GM13976 (cell line): Measurements from ENCODE around the gene ARHGAP32.

Experiments
- DNase-seq: peaks from one replicate; pipeline ENCODE4 v3.0.0; 2012; ENCODE audit warnings: low spot score
- in situ Hi-C: fragments of 300-500 bp; cut with MboI; formaldehyde crosslinking; loops from one replicate; pipeline ENCODE4 v1.12.0; 2022; ENCODE audit warnings: low sequenced_read_pairs, mixed read lengths, inconsistent platforms; ENCODE audit not compliant: unreplicated experiment
- TF ChIP-seq, protein P1 (sequence below): IDR thresholded peaks from 2 replicates; pipeline ENCODE4 v1.5.1; 2012; ENCODE audit warnings: borderline replicate concordance, mild to moderate bottlenecking; ENCODE audit not compliant: insufficient read depth; ENCODE audit errors: extremely low read depth, missing control alignments, control extremely low read depth

The ARHGAP32 gene

GRCh38 chr11:128940603-128941002 lies 251.5 kb downstream of the ARHGAP32 start:
- TF ChIP-seq, protein P1, sequence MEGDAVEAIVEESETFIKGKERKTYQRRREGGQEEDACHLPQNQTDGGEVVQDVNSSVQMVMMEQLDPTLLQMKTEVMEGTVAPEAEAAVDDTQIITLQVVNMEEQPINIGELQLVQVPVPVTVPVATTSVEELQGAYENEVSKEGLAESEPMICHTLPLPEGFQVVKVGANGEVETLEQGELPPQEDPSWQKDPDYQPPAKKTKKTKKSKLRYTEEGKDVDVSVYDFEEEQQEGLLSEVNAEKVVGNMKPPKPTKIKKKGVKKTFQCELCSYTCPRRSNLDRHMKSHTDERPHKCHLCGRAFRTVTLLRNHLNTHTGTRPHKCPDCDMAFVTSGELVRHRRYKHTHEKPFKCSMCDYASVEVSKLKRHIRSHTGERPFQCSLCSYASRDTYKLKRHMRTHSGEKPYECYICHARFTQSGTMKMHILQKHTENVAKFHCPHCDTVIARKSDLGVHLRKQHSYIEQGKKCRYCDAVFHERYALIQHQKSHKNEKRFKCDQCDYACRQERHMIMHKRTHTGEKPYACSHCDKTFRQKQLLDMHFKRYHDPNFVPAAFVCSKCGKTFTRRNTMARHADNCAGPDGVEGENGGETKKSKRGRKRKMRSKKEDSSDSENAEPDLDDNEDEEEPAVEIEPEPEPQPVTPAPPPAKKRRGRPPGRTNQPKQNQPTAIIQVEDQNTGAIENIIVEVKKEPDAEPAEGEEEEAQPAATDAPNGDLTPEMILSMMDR, result no peak

DNA sequence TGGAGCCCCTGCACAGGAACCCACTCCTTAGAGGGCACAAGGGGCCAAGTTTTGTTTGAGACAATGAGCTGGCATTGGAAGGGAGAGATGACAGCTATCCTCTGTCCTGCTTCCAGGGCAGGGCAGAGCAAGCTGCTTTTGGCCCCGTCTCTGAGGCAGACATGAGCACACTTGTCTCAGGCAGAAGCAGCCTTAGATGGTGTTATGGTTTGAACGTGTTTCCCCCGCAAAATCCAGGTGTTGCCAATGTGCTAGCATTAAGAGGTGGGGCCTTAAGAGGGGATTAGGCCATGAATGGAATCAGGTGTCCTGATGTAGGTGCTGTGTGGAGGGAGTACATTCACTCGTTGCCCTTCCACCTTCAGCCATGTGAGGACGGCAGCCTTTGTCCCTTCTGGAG lies 252.0 kb downstream of the ARHGAP32 start:
- DNase-seq, result no peak
- in situ Hi-C loops, result no loop called here
- TF ChIP-seq, protein P1, result no peak

More at GRCh38 chr11:128940603-128941002, 251.5 kb downstream of the ARHGAP32 start:
- in situ Hi-C loops, result no loop called here
- no peak for DNase-seq

DNA sequence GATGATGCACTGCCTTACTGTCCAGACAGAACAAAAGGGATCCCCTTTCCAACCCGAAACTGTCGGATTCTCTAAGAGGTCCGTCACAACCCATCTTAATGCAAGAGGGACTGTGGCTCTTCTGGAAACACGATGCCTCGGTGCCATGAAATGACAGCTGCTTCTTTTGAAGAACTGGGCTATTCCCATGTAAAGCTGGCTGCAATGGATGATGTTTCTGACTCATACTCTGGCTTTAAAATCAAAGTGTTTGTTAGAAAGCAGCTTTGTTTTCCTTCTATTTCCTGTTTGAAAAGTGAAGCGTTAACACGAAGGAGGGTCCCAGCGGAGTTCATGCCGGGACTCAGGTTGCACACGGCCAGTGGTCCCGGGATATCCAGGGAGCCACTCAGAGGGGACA lies 252.5 kb downstream of the ARHGAP32 start:
- TF ChIP-seq, protein P1, result no peak
- in situ Hi-C loops, result no loop called here
- no peak for DNase-seq

DNA sequence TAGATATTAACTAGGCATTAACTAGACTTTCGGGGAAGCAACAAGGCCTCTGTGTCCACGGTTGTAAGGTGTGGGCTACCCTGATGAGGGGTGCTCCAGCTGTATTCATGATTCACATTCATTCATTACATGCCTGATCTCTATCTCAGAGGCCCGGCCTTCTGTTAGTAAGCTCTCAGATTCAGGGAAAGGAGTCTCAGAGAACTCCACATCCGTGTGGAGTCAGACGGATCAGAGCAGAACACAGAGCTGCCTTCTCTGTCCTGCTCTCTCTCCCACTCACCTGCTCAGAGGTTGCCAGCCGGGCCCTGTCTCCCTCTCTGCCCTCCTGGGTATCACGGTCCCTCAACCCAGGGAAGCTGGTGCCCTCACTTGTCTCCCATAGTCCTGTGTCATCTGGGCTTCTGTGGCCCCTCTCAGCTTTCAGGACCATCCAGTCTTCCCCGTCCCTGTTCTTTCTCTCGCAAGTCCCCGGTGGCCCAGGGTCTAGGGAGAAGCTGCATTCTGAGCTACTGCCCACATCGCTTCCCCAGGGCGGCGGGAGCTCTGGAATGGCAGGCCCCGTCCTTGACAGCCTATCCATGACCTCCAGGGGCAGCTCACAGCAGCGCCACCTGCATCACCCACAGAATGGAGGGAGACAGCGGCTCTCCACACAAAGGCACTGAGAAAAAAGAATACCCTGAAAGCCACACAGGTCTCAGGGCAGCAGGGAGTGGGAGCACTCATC lies 253.8 kb downstream of the ARHGAP32 start:
- in situ Hi-C loops, result no loop called here
- DNase-seq, result no peak
- TF ChIP-seq, protein P1, result no peak

DNA sequence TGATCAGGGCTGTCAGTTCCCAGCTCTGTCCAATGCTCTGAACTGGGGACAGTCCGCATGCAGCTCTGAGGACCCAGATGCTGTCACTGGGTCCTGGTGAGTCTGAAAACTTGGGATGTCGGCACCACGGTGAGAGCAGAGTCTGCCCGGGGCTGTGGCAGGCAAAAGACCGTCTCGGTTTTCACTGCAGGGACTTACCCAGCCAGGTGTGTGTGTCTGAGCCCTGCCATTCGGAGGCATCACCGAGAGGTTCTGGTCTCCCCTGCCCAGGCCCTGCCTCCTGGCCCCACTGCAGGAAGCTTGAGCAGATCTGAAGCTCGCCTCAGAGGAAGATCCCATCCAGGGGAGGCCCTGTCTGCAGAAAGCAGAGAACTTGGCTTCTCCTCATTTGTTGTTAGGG lies 254.6 kb downstream of the ARHGAP32 start:
- in situ Hi-C loops, result no loop called here
- TF ChIP-seq, protein P1, result no peak
- no peak for DNase-seq

- no peak for DNase-seq
- TF ChIP-seq, protein P1, result no peak
- in situ Hi-C loops, result no loop called here
Measured at GRCh38 chr11:128936606-128937251, 255.4 kb downstream of the ARHGAP32 start.
